IPS-NIHi11 (cell line): ENCODE data around the gene CALR3.
"Not testable (repeated sequence)": the region's sequence is repeated elsewhere in the genome, so short reads cannot be mapped to it uniquely, and the experiment has no call there.

Experiments
- DNase-seq: peaks from one replicate; pipeline ENCODE4 v3.0.0; 2012; ENCODE audit warnings: mixed read lengths, low spot score

Gene CALR3

GRCh38 chr19:16495982-16496612 is at the start of gene CALR3, which contains the start of gene C19orf44:
Gene CALR3 (minus strand): TSS chr19:16496167. CDS start chr19:16496129, 38 bp downstream.
Gene C19orf44 (plus strand): TSS chr19:16496394. CDS start chr19:16500793, 4,399 bp downstream.
- peak; percentile 97 for DNase-seq

- no peak for DNase-seq
Observed at GRCh38 chr19:16544473-16545231, 48.7 kb upstream of the CALR3 start.

- DNase-seq: not testable (repeated sequence)
Observed at GRCh38 chr19:16543734-16544133, 47.8 kb upstream of the CALR3 start.

- DNase-seq: no peak
Observed at GRCh38 chr19:16542910-16543472, 47.0 kb upstream of the CALR3 start.

GRCh38 chr19:16542045-16542909 is 46.3 kb upstream of the CALR3 start, which contains the start of gene CHERP:
Gene CHERP (minus strand): TSS chr19:16542437. CDS start chr19:16542378, 59 bp downstream.
- peak; percentile 94 for DNase-seq

GRCh38 chr19:16541526-16542044 is 45.6 kb upstream of the CALR3 start:
- DNase-seq: no peak

GRCh38 chr19:16540948-16541347 is 45.0 kb upstream of the CALR3 start:
- DNase-seq: no peak

- no peak for DNase-seq
Observed at GRCh38 chr19:16537111-16537510, 41.1 kb upstream of the CALR3 start.

GRCh38 chr19:16536130-16536529 is 40.2 kb upstream of the CALR3 start:
- peak; percentile 38 for DNase-seq

GRCh38 chr19:16535381-16535780 is 39.4 kb upstream of the CALR3 start:
- DNase-seq: peak; percentile 9

GRCh38 chr19:16532440-16533234 is 36.7 kb upstream of the CALR3 start:
- peak; percentile 3 for DNase-seq

GRCh38 chr19:16531380-16531669 is 35.4 kb upstream of the CALR3 start:
- no peak for DNase-seq

- DNase-seq: no peak
Observed at GRCh38 chr19:16530540-16531379, 34.8 kb upstream of the CALR3 start.

GRCh38 chr19:16529466-16530144 is 33.6 kb upstream of the CALR3 start:
- no peak for DNase-seq

- peak; percentile 59 for DNase-seq
Observed at GRCh38 chr19:16527971-16528521, 32.1 kb upstream of the CALR3 start.

- no peak for DNase-seq
Observed at GRCh38 chr19:16527334-16527935, 31.5 kb upstream of the CALR3 start.

- peak; percentile 27 for DNase-seq
Observed at GRCh38 chr19:16525751-16526481, 29.9 kb upstream of the CALR3 start.
